Measurements from ENCODE around the gene SNCB. TPM values are rescaled to one million over a fixed set of nuclear protein-coding genes. Genes with fewer than 3 reads are reported as not detected.

Gene SNCB
- total and polyA plus RNA-seq, 2 of the 8 experiments (the other 6 are each of a cell fraction or from before 2014, with no cell fraction given) = 4.2 to 5.9 TPM

DNA sequence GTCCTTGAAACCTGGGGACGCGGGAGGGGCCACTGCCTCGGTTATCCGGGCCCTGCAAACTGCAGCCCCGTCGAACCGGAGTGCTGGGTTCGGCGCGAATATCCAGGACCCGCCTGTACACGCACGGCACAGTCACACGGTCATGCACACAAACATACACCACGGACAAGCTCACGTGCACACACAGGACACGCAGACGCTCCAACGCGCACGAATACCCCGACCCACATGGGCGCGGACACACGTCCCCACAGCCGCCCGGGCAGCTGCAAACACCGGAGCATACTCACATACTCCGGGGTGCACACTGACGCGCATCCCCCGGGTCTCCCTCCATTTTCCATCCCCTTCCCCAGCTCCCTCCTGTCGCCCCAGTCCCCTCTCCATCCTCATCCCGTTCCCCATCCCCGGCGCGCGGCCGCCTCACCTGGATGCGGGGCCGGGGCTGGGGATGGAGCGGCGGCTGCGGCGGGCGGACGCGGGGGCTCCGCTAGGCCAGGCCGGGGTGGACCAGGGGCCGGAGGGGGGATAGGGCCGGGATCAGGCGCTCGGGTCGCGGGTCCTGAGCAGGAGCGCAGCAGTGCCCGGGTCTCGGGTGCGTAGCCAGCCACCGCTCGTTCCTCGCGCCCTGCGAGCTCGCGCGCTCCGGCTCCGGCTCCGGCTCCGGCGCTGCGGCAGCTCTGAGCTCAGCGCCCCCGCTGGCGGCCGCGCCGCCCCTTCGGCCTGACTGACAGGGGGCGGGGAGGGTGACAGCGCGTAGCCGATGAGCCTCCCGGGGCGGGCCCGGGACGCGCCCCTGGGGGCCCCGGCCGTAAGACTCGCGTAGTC lies at the start of gene SNCB, which contains the start of gene EIF4E1B (continued):
- TF ChIP-seq NANOG (IDR thresholded peaks at IDR 0.05; ENCODE audit: insufficient read depth, low read depth, low read length, poor library complexity, severe bottlenecking) (no peak), BRCA1 (IDR thresholded peaks at IDR 0.05; ENCODE audit: low read depth, low read length) (no peak), EZH2 (IDR thresholded peaks at IDR 0.05; ENCODE audit: low read depth, low read length, severe bottlenecking) (no peak), HDAC2 (IDR thresholded peaks at IDR 0.05; ENCODE audit: borderline replicate concordance in 1 of 2, low read depth in 2 of 2, low read length in 2 of 2) (peak in 1 of 2 experiments; percentile 88; a peak in 1 of 4 replicates), ASH2L (IDR thresholded peaks at IDR 0.05; ENCODE audit: low read length) (peak; percentile 98), TCF12 (IDR thresholded peaks at IDR 0.05; ENCODE audit: low read depth, low read length) (peak; percentile 48; the same call in 1 of the 2 replicates), CBX8 (IDR thresholded peaks at IDR 0.05; ENCODE audit: borderline replicate concordance, low read depth, low read length) (no peak)
- TF ChIP-seq, protein P1, sequence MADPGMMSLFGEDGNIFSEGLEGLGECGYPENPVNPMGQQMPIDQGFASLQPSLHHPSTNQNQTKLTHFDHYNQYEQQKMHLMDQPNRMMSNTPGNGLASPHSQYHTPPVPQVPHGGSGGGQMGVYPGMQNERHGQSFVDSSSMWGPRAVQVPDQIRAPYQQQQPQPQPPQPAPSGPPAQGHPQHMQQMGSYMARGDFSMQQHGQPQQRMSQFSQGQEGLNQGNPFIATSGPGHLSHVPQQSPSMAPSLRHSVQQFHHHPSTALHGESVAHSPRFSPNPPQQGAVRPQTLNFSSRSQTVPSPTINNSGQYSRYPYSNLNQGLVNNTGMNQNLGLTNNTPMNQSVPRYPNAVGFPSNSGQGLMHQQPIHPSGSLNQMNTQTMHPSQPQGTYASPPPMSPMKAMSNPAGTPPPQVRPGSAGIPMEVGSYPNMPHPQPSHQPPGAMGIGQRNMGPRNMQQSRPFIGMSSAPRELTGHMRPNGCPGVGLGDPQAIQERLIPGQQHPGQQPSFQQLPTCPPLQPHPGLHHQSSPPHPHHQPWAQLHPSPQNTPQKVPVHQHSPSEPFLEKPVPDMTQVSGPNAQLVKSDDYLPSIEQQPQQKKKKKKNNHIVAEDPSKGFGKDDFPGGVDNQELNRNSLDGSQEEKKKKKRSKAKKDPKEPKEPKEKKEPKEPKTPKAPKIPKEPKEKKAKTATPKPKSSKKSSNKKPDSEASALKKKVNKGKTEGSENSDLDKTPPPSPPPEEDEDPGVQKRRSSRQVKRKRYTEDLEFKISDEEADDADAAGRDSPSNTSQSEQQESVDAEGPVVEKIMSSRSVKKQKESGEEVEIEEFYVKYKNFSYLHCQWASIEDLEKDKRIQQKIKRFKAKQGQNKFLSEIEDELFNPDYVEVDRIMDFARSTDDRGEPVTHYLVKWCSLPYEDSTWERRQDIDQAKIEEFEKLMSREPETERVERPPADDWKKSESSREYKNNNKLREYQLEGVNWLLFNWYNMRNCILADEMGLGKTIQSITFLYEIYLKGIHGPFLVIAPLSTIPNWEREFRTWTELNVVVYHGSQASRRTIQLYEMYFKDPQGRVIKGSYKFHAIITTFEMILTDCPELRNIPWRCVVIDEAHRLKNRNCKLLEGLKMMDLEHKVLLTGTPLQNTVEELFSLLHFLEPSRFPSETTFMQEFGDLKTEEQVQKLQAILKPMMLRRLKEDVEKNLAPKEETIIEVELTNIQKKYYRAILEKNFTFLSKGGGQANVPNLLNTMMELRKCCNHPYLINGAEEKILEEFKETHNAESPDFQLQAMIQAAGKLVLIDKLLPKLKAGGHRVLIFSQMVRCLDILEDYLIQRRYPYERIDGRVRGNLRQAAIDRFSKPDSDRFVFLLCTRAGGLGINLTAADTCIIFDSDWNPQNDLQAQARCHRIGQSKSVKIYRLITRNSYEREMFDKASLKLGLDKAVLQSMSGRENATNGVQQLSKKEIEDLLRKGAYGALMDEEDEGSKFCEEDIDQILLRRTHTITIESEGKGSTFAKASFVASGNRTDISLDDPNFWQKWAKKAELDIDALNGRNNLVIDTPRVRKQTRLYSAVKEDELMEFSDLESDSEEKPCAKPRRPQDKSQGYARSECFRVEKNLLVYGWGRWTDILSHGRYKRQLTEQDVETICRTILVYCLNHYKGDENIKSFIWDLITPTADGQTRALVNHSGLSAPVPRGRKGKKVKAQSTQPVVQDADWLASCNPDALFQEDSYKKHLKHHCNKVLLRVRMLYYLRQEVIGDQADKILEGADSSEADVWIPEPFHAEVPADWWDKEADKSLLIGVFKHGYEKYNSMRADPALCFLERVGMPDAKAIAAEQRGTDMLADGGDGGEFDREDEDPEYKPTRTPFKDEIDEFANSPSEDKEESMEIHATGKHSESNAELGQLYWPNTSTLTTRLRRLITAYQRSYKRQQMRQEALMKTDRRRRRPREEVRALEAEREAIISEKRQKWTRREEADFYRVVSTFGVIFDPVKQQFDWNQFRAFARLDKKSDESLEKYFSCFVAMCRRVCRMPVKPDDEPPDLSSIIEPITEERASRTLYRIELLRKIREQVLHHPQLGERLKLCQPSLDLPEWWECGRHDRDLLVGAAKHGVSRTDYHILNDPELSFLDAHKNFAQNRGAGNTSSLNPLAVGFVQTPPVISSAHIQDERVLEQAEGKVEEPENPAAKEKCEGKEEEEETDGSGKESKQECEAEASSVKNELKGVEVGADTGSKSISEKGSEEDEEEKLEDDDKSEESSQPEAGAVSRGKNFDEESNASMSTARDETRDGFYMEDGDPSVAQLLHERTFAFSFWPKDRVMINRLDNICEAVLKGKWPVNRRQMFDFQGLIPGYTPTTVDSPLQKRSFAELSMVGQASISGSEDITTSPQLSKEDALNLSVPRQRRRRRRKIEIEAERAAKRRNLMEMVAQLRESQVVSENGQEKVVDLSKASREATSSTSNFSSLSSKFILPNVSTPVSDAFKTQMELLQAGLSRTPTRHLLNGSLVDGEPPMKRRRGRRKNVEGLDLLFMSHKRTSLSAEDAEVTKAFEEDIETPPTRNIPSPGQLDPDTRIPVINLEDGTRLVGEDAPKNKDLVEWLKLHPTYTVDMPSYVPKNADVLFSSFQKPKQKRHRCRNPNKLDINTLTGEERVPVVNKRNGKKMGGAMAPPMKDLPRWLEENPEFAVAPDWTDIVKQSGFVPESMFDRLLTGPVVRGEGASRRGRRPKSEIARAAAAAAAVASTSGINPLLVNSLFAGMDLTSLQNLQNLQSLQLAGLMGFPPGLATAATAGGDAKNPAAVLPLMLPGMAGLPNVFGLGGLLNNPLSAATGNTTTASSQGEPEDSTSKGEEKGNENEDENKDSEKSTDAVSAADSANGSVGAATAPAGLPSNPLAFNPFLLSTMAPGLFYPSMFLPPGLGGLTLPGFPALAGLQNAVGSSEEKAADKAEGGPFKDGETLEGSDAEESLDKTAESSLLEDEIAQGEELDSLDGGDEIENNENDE (IDR thresholded peaks at IDR 0.05; ENCODE audit: insufficient replicate concordance, low read length) = no peak
